Psoas muscle (tissue), 8 donors: ENCODE results near the gene ARSK. TPM values are rescaled to one million over a fixed set of nuclear protein-coding genes. Genes with fewer than 3 reads are reported as not detected.

Experiments used
- ATAC-seq, 4 donors: fragments of 200-7000 bp; cut with Tn5 transposase; one replicate each; pipeline ENCODE4 v1.9.1; 2020; ENCODE audit warnings: moderate library complexity in 3 of 4, mild to moderate bottlenecking in 2 of 4
- DNase-seq, 2 donors: peaks; one replicate each; pipeline ENCODE4 v3.0.0-alpha.2; 2020
- H3K27ac ChIP-seq: fragments of 200-600 bp; one replicate; pipeline ENCODE4 v1.8.0; 2022
- H3K27me3 ChIP-seq, 3 donors: fragments of 200-600 bp in 1 of 3; one replicate each; pipeline versions ENCODE4 v1.6.1 to v1.8.0; 2013 to 2022; ENCODE audit warnings: low read length in 2 of 3, mild to moderate bottlenecking in 2 of 3, moderate library complexity in 1 of 3; ENCODE audit not compliant: insufficient read depth in 3 of 3
- H3K36me3 ChIP-seq, 2 donors: fragments of 200-600 bp in 1 of 2; one replicate each; pipeline versions ENCODE4 v1.6.1 to v1.8.0; 2013 to 2022; ENCODE audit warnings: low read depth in 1 of 2, mild to moderate bottlenecking in 1 of 2, moderate library complexity in 1 of 2; ENCODE audit not compliant: insufficient read depth in 1 of 2
- H3K4me1 ChIP-seq: fragments of 200-600 bp; one replicate; pipeline ENCODE4 v1.8.0; 2022
- H3K4me3 ChIP-seq: fragments of 200-600 bp; one replicate; pipeline ENCODE4 v1.8.0; 2022; ENCODE audit warnings: mild to moderate bottlenecking
- H3K9me3 ChIP-seq: fragments of 200-600 bp; one replicate; pipeline ENCODE4 v1.8.0; 2022
- WGBS, 3 donors: extraction: QIAGEN DNeasy Blood & Tissue Kit; methylation state at CpG; one replicate each; pipeline versions ENCODE4 v1.1.6 to v1.1.7; 2013; 5-methylcytosine and 5-hydroxymethylcytosine counted together
- intact Hi-C, 2 donors: fragments of 100-400 bp; cut with DNase I; formaldehyde crosslinking; loops; one replicate each; pipeline versions ENCODE4 v1.11.0 to v1.14.2; 2022
- polyA plus RNA-seq, 3 donors: library from polyadenylated mRNA; stranded (reverse); fragments of 200-250 nt; gene quantifications; one replicate each; pipeline ENCODE4 v1.2.3, GENCODE V29; 2013
- total RNA-seq, 4 donors: library from RNA; stranded (reverse); fragmentation: NEBNext Ultra II Directional in 2 of 4; extraction: Animal tissue kit (Norgen Biotek cat#: 25700) in 2 of 4; gene quantifications; one replicate each; pipeline versions ENCODE4 v1.2.1 to v1.2.4, GENCODE V29; 2021 to 2023
- TF ChIP-seq, protein P1 (sequence below): fragments of 200-600 bp; IDR thresholded peaks from one replicate; pipeline ENCODE4 v1.8.0; 2022; ENCODE audit warnings: antibody characterized with exemption
- donor health status: healthy with polysubstance abuse.
- donor health status: DM: no; HTN: no; CAD: no; lungs with moderate emphysema.
- donor health status: Bipolar disorder and iron deficiency.
- donor health status: healthy.
- donor health status: DM: yes; HTN: yes; CAD: no.
- donor health status: DM: no; HTN: no; CAD: no.
- donor health status: DM: no; HTN: no; CAD: no.
- donor health status: DM: yes; HTN: yes; CAD: no.

The ARSK gene
- total and polyA plus RNA-seq, 7 donors = 1.6 to 8.5 (median 2.0) TPM

DNA sequence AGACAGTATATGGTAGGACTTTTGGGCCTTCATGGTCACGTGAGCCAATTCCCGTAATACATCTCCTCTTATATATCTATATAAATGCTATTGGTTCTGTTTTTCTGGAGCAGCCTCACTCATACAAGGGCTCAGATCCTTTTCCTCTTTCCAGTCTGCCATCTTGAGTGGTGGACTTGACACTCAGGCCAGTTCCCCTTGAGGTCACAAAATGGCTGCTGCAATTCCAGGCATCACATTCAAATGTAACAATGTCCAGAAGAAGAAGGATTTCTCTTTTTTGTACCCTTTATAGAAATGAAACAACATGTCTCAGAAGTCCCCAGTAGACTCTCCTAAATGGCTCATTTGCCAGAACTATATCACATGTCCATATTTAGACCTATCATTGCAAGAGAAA is 69.5 kb downstream of the ARSK start:
- no peaks in the 10 kb centered on the region for H3K27me3 ChIP-seq
- TF ChIP-seq, protein P1, sequence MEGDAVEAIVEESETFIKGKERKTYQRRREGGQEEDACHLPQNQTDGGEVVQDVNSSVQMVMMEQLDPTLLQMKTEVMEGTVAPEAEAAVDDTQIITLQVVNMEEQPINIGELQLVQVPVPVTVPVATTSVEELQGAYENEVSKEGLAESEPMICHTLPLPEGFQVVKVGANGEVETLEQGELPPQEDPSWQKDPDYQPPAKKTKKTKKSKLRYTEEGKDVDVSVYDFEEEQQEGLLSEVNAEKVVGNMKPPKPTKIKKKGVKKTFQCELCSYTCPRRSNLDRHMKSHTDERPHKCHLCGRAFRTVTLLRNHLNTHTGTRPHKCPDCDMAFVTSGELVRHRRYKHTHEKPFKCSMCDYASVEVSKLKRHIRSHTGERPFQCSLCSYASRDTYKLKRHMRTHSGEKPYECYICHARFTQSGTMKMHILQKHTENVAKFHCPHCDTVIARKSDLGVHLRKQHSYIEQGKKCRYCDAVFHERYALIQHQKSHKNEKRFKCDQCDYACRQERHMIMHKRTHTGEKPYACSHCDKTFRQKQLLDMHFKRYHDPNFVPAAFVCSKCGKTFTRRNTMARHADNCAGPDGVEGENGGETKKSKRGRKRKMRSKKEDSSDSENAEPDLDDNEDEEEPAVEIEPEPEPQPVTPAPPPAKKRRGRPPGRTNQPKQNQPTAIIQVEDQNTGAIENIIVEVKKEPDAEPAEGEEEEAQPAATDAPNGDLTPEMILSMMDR = no peak
- H3K9me3 ChIP-seq = no peaks in the 10 kb centered on the region
- WGBS, 3 donors = 97 to 100% (median 98%) methylated on average over 2 of the region's 2 CpGs
- H3K4me1 ChIP-seq = peaks cover 12% of the 10 kb centered on the region
- no peak overlapping the region for H3K27ac ChIP-seq
- H3K36me3 ChIP-seq = no peaks in the 10 kb centered on the region
- ATAC-seq (no peak), DNase-seq (no peak)
- intact Hi-C loops = no loop called here
- no peak overlapping the region for H3K4me3 ChIP-seq

DNA sequence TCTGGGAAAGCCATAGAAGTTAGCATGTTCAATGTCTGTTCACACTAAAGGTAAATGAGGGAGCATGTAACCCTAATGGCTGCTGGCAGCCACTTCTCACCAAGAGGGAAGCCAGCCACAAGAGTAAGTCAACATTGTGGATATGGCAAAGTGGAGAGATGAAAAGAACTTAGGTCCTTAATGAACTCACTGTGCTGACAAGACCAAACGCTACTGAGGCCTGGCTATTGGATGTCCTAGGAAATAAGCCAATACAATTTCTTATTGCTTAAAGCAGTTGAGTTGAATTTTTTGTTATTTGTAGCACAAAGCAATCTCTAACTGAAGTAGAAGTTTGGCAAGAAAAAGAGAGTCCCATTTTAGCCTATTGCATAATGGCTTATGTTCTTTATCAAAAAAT is 71.8 kb downstream of the ARSK start:
- TF ChIP-seq, protein P1 = no peak
- Histone ChIP-seq H3K27ac (no peak overlapping the region), H3K36me3 (no peaks in the 10 kb centered on the region), H3K4me1 (peaks cover 3% of the 10 kb centered on the region), H3K27me3 (no peaks in the 10 kb centered on the region), H3K4me3 (no peak overlapping the region), H3K9me3 (no peaks in the 10 kb centered on the region)
- intact Hi-C loops = no loop called here
- WGBS, 3 donors = 74 to 78% (median 74%) methylated on average over 1 of the region's 1 CpG
- DNase-seq (no peak), ATAC-seq (no peak)

DNA sequence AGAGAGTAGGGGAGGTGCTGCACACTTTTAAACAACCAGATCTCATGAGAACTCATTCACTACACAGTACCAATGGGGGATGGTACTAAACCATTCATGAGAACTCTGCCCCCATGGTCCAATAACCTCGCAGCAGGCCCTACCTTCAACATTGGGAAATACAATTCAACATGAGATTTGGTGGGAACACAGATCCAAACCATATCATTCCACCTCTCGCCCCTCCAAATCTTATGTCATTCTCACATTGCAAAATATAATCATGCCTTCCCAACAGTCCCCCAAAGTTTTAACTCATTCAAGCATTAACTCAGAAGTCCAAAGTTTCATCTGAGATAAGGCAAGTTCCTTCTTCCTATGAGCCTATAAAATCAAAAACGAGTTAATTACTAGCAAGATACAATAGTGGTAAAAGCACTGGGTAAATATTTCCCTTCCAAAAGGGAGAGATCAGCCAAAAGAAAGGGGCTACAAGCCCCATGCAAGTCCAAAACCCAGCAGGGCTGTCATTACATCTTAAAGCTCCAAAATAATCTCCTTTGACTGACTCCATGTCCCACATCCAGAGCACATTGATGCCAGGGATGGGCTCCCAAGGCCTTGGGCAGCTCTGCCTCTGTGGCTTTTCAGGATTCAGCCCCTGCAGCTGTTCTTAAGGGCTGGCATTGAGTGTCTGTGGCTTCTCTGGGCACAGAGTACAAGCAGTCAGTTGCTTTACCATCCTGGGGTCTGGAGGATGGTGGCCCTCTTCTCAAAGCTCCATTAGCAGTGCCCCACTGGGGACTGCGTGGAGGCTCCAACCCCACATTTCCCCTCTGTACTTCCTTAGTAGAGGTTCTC is 73.3 kb downstream of the ARSK start:
- Histone ChIP-seq H3K9me3 (no peaks in the 10 kb centered on the region), H3K27ac (no peak overlapping the region), H3K27me3 (no peaks in the 10 kb centered on the region), H3K4me3 (no peak overlapping the region), H3K4me1 (peaks cover 3% of the 10 kb centered on the region), H3K36me3 (no peaks in the 10 kb centered on the region)
- intact Hi-C loops = no loop called here
- no peak for ATAC-seq
- DNase-seq = no peak
- TF ChIP-seq, protein P1 = no peak
- WGBS, 3 donors = 90 to 92% (median 90%) methylated on average over 4 of the region's 4 CpGs

DNA sequence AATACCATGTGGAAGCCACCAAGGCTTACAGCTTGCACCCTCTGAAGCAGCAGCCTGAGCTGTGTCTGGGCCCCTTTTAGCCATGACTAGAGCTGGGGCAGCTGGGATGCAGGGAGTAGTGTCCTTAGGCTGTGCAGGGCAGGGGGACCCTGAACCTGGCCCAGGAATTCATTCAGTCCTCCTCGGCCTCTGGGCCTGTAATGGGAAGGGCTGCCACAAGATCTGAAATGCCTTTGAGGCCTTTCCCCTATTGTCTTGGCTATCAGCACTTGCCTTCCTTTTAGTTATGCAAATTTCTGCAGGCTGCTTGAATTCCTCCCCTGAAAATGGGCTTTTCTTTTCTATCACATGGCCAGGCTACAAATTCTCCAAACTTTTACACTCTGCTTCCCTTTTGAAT is 74.0 kb downstream of the ARSK start:
- Histone ChIP-seq H3K4me1 (peaks cover 3% of the 10 kb centered on the region), H3K27me3 (no peaks in the 10 kb centered on the region), H3K27ac (no peak overlapping the region), H3K4me3 (no peak overlapping the region), H3K36me3 (no peaks in the 10 kb centered on the region), H3K9me3 (no peaks in the 10 kb centered on the region)
- DNase-seq (no peak), ATAC-seq (no peak)
- TF ChIP-seq, protein P1 = no peak
- intact Hi-C loops = no loop called here
- WGBS, 3 donors = 75 to 91% (median 88%) methylated on average over 1 of the region's 1 CpG
